ENCODE results near the gene CFAP141.

Gene CFAP141

GRCh38 chr1:154179946-154180687 is 26.0 kb downstream of the CFAP141 start:
- FAIRE-seq (no peak), DNase-seq (ENCODE audit: insufficient read length, low spot score) (no peak)
- TF ChIP-seq, protein P1, sequence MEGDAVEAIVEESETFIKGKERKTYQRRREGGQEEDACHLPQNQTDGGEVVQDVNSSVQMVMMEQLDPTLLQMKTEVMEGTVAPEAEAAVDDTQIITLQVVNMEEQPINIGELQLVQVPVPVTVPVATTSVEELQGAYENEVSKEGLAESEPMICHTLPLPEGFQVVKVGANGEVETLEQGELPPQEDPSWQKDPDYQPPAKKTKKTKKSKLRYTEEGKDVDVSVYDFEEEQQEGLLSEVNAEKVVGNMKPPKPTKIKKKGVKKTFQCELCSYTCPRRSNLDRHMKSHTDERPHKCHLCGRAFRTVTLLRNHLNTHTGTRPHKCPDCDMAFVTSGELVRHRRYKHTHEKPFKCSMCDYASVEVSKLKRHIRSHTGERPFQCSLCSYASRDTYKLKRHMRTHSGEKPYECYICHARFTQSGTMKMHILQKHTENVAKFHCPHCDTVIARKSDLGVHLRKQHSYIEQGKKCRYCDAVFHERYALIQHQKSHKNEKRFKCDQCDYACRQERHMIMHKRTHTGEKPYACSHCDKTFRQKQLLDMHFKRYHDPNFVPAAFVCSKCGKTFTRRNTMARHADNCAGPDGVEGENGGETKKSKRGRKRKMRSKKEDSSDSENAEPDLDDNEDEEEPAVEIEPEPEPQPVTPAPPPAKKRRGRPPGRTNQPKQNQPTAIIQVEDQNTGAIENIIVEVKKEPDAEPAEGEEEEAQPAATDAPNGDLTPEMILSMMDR (IDR thresholded peaks at IDR 0.05; ENCODE audit: insufficient read depth, missing control alignments), result no peak

DNA sequence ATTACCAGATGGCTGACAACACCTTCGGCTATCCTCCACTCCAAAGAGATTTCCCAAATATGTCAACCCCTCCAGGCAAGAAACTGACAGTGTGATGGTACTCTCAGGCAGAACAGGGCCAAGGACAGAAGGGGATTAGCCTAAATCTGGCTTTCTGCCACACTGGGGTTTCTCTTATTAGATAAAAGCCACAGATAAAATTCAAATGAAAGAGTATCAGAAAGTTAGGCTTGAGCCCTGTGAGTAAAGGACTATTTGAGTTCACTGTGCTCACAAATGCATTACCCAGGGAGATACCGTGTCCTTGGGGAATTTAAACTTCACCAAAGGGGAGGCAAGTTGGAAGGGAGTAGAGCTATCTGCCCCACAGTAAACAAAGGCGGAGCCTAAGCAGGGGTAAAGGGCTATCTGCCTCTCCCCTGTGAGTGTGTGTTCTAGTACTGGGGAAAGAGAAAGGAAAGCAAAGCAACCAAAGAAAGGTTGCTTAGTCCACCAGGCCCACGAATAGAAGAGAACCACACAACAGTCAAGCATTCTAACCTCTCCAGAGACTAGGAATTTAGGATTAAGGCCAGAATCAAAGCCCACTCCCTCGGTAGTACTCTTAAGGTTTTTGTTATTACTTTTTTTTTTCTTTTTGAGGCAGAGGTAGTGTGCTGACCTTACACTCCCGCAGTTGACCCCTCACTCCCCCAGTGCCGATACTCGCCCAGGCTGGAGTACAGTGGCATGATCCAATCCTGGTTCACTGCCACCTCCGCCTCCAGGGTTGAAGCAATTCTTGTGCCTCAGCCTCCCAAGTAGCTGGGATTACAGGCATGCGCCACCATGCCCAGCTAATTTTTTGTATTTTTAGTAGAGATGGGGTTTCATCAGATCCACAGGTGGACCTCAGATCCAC is 27.0 kb downstream of the CFAP141 start:
- TF ChIP-seq, protein P1 (IDR thresholded peaks at IDR 0.05; ENCODE audit: insufficient read depth, missing control alignments), result no peak
- no peak for FAIRE-seq
- no peak for DNase-seq (ENCODE audit: insufficient read length, low spot score)

DNA sequence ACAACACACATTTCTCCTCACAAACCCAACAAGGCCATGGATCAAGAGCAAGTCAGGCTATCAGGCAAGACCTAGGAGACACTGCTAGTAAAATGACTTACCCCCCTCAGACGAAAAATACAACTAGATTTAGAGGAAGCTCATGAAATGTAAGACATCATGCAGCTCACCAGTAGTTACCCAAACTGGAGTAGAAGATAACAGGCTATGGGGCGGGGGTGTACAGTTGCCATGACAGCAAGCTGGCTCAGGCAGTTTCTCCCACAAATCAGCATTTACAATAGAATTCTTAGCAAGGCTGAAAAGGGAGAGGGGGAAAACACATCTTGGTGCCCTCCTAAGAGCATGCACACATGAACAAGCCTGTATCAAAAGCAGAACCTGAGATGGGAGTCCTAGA is 28.1 kb downstream of the CFAP141 start:
- DNase-seq (ENCODE audit: insufficient read length, low spot score), result no peak
- TF ChIP-seq, protein P1 (IDR thresholded peaks at IDR 0.05; ENCODE audit: insufficient read depth, missing control alignments), result no peak
- no peak for FAIRE-seq

DNA sequence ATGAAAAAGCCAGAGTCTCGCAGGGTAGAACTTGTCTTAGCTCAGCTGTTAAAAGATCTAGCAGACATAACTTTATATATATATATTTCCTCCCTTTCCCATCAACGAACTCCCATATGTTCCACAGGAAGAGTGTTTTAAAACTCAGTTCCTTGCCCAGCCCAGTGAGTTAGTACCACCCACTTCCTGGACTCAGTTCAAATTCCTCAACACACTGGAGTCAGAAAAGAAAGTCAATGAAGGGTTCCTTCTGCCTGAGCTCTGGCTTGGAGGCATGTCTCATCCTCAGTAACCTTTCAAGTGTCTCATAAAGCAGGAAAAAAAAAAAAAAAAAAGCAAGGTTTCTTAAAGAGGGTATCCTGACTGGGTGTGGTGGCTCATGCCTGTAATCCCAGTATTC is 29.8 kb downstream of the CFAP141 start:
- TF ChIP-seq, protein P1 (IDR thresholded peaks at IDR 0.05; ENCODE audit: insufficient read depth, missing control alignments), result no peak
- FAIRE-seq (no peak), DNase-seq (ENCODE audit: insufficient read length, low spot score) (no peak)

- TF ChIP-seq, protein P1 (IDR thresholded peaks at IDR 0.05; ENCODE audit: insufficient read depth, missing control alignments), result no peak
- FAIRE-seq, result no peak
Measured at GRCh38 chr1:154174654-154175053, 31.5 kb downstream of the CFAP141 start.

DNA sequence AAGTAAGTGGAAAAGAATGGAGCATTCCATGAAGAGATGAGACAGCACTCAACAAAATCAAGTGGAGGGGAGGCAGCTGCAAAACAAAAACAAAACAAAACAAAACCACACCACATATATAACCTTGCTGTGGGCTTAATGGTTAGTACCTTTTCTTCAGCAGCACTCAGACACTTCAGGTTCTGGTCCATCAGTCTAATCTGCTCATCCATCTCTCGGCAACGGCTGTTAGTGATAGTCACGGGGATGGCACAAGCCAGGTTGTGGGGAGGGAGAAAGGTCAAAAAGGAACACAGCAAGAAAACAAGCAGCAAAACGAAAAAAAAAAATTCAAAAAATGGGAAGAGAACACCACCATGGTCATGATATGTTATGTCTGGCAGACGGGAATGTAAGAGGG is 34.3 kb downstream of the CFAP141 start:
- no peak for DNase-seq (ENCODE audit: insufficient read length, low spot score)
- no peak for FAIRE-seq
- TF ChIP-seq, protein P1 (IDR thresholded peaks at IDR 0.05; ENCODE audit: insufficient read depth, missing control alignments), result no peak

More at GRCh38 chr1:154174654-154175053, 31.5 kb downstream of the CFAP141 start:
- no peak for DNase-seq (ENCODE audit: insufficient read length, low spot score)
